Rectal smooth muscle tissue (tissue), 1 donor: ENCODE data around the gene LRFN2.

Experiments used
- H3K27ac ChIP-seq: one replicate; pipeline ENCODE4 v1.7.0; 2013; ENCODE audit warnings: low read depth, low read length, inconsistent platforms
- H3K27me3 ChIP-seq: one replicate; pipeline ENCODE4 v1.7.0; 2013; ENCODE audit warnings: low read length; ENCODE audit not compliant: control insufficient read depth, insufficient read depth
- H3K36me3 ChIP-seq: one replicate; pipeline ENCODE4 v1.7.0; 2013; ENCODE audit warnings: low read length; ENCODE audit not compliant: control insufficient read depth, insufficient read depth
- H3K4me1 ChIP-seq: one replicate; pipeline ENCODE4 v1.7.0; 2013; ENCODE audit warnings: low read length; ENCODE audit not compliant: control insufficient read depth, insufficient read depth
- H3K4me3 ChIP-seq: one replicate; pipeline ENCODE4 v1.7.0; 2013; ENCODE audit warnings: low read length
- H3K9ac ChIP-seq: one replicate; pipeline ENCODE4 v1.7.0; 2013; ENCODE audit warnings: low read length

LRFN2 gene

GRCh38 chr6:40427196-40427595, 160.0 kb downstream of the LRFN2 start:
- H3K36me3 ChIP-seq = no peaks in the 10 kb centered on the region
- H3K27me3 ChIP-seq = no peaks in the 10 kb centered on the region
- H3K9ac ChIP-seq = no peak overlapping the region
- H3K4me1 ChIP-seq = no peaks in the 10 kb centered on the region
- H3K27ac ChIP-seq = no peak overlapping the region
- no peak overlapping the region for H3K4me3 ChIP-seq

GRCh38 chr6:40426346-40427066, 160.7 kb downstream of the LRFN2 start:
- no peaks in the 10 kb centered on the region for H3K4me1 ChIP-seq
- no peak overlapping the region for H3K9ac ChIP-seq
- H3K36me3 ChIP-seq = no peaks in the 10 kb centered on the region
- no peak overlapping the region for H3K4me3 ChIP-seq
- no peak overlapping the region for H3K27ac ChIP-seq
- H3K27me3 ChIP-seq = no peaks in the 10 kb centered on the region

- H3K4me1 ChIP-seq = no peaks in the 10 kb centered on the region
- no peaks in the 10 kb centered on the region for H3K36me3 ChIP-seq
- H3K4me3 ChIP-seq = no peak overlapping the region
- no peak overlapping the region for H3K27ac ChIP-seq
- H3K27me3 ChIP-seq = no peaks in the 10 kb centered on the region
- H3K9ac ChIP-seq = no peak overlapping the region
These were observed 161.8 kb downstream of the LRFN2 start for GRCh38 chr6:40425192-40425919.

GRCh38 chr6:40422046-40422445, 165.1 kb downstream of the LRFN2 start:
- no peaks in the 10 kb centered on the region for H3K36me3 ChIP-seq
- H3K9ac ChIP-seq = no peak overlapping the region
- no peak overlapping the region for H3K4me3 ChIP-seq
- no peaks in the 10 kb centered on the region for H3K4me1 ChIP-seq
- no peaks in the 10 kb centered on the region for H3K27me3 ChIP-seq
- H3K27ac ChIP-seq = no peak overlapping the region

- Histone ChIP-seq H3K36me3 (no peaks in the 10 kb centered on the region), H3K9ac (no peak overlapping the region), H3K4me1 (no peaks in the 10 kb centered on the region), H3K27ac (no peak overlapping the region), H3K4me3 (no peak overlapping the region), H3K27me3 (no peaks in the 10 kb centered on the region)
These were observed 167.0 kb downstream of the LRFN2 start for GRCh38 chr6:40419946-40420728.

GRCh38 chr6:40419377-40419776, 167.8 kb downstream of the LRFN2 start:
- H3K27me3 ChIP-seq = no peaks in the 10 kb centered on the region
- H3K4me1 ChIP-seq = no peaks in the 10 kb centered on the region
- H3K36me3 ChIP-seq = no peaks in the 10 kb centered on the region
- no peak overlapping the region for H3K9ac ChIP-seq
- no peak overlapping the region for H3K27ac ChIP-seq
- H3K4me3 ChIP-seq = no peak overlapping the region

GRCh38 chr6:40417031-40417430, 170.1 kb downstream of the LRFN2 start:
- Histone ChIP-seq H3K9ac (no peak overlapping the region), H3K4me3 (no peak overlapping the region), H3K36me3 (no peaks in the 10 kb centered on the region), H3K27ac (no peak overlapping the region), H3K4me1 (no peaks in the 10 kb centered on the region), H3K27me3 (no peaks in the 10 kb centered on the region)

GRCh38 chr6:40414617-40415016, 172.5 kb downstream of the LRFN2 start:
- Histone ChIP-seq H3K27me3 (no peaks in the 10 kb centered on the region), H3K27ac (no peak overlapping the region), H3K4me3 (no peak overlapping the region), H3K36me3 (no peaks in the 10 kb centered on the region), H3K9ac (no peak overlapping the region), H3K4me1 (no peaks in the 10 kb centered on the region)

- Histone ChIP-seq H3K4me1 (no peaks in the 10 kb centered on the region), H3K4me3 (no peak overlapping the region), H3K27ac (no peak overlapping the region), H3K36me3 (no peaks in the 10 kb centered on the region), H3K9ac (no peak overlapping the region), H3K27me3 (no peaks in the 10 kb centered on the region)
These were observed 173.9 kb downstream of the LRFN2 start for GRCh38 chr6:40413239-40413638.

- Histone ChIP-seq H3K4me3 (no peak overlapping the region), H3K36me3 (no peaks in the 10 kb centered on the region), H3K4me1 (no peaks in the 10 kb centered on the region), H3K9ac (no peak overlapping the region), H3K27ac (no peak overlapping the region), H3K27me3 (no peaks in the 10 kb centered on the region)
These were observed 175.3 kb downstream of the LRFN2 start for GRCh38 chr6:40411881-40412280.

GRCh38 chr6:40410821-40411220, 176.3 kb downstream of the LRFN2 start:
- Histone ChIP-seq H3K27me3 (no peaks in the 10 kb centered on the region), H3K36me3 (no peaks in the 10 kb centered on the region), H3K27ac (no peak overlapping the region), H3K9ac (no peak overlapping the region), H3K4me1 (no peaks in the 10 kb centered on the region), H3K4me3 (no peak overlapping the region)

GRCh38 chr6:40409716-40410397, 177.3 kb downstream of the LRFN2 start:
- Histone ChIP-seq H3K36me3 (no peaks in the 10 kb centered on the region), H3K4me1 (no peaks in the 10 kb centered on the region), H3K4me3 (no peak overlapping the region), H3K27me3 (no peaks in the 10 kb centered on the region), H3K9ac (no peak overlapping the region), H3K27ac (no peak overlapping the region)
